Activated T-cell treated with anti-CD3 and anti-CD28 coated beads for 1 hour (primary cell): Measurements from ENCODE around the gene PPP2R5B.
A peak's percentile ranks its signal among the peaks of the same experiment; 100 is the strongest.
"Not testable (repeated sequence)": the region's sequence is repeated elsewhere in the genome, so short reads cannot be mapped to it uniquely, and the experiment has no call there.

Experiments used
- DNase-seq: peaks from one replicate; pipeline ENCODE4 v3.0.0-alpha.2; 2020; ENCODE audit warnings: low read depth

PPP2R5B gene

DNA sequence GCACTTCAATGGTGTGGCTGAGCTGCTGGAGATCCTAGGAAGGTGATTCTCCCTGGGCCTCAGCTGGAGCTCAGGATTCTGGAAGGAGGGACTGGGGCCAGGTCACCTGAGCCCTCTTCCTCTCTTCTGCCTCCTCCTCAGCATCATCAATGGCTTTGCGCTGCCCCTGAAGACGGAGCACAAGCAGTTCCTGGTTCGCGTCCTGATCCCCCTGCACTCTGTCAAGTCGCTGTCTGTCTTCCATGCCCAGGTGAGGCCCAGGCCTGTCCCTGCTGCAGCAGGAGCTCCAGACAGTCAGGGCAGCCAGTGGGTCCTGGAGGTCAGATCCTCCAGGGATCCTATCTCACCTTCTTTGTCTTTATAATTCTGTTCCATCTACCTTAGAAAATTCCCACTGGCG lies 5.9 kb downstream of the PPP2R5B start:
- DNase-seq = no peak

DNA sequence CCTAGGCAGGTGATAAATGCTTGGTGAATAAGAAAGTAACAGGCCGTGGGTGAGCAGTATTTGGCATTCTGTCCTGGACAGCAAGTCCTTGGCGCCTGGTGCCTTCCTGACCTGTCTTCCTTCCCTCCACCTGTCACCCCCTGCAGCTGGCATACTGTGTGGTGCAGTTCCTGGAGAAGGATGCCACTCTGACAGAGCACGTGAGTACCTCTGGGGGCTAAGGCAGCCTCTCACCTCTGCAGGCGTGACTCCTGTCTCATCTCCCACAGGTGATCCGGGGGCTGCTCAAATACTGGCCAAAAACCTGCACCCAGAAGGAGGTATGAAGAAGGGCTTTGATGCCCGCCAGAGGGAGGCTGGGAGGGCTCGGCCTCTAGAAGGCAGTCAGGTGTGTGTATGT lies 6.8 kb downstream of the PPP2R5B start:
- DNase-seq = no peak

DNA sequence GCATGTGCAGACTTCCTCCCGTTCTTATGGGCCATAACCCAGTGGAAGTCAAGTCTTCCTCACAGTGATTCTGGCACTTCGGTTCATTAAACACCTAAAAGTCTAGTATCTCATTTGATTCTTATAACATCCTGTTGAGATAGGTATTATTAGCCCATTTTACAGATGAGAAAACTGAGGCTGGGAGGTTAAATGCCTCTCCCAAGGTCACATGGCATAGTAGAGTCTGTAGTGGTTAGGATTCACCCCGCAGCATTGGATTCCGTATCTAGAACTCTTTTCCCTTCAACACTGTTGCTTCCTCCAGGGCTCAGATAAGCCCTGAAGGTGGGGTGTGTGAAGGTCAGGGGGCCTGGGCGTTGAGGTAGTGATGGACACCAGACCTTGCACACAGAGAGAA lies 7.8 kb downstream of the PPP2R5B start:
- DNase-seq = no peak

DNA sequence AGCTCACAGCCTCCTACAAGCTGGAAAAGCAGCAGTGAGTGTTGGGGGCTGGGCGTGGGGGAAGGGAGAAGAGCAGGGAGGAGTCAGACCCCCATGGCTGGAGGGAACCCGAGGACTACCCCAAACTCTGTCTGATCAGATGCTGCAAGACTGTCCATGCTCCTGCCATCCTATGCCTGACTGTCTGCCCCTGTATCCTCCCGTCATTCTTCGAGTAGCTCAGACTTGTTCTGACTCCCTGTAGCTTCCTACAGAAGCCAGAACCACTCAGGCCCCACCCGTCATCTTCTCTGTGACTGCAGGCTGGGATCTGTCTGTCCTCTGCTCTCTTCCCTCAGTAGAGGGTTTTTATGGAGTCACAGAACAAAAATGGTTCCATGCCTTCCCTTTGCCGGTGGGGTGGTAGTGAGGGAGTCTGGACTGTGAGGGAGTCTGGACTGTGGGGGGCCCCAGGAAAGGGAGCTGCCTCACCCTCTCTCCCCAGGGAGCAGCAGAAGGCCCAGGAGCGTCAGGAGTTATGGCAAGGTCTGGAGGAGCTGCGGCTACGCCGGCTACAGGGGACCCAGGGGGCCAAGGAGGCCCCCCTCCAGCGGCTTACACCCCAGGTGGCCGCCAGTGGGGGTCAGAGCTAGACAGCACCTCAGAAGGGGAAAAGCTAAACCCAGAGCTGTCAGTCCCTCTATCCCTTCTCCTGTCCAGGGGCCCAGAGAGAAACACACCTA lies 8.9 kb downstream of the PPP2R5B start:
- no peak for DNase-seq

DNA sequence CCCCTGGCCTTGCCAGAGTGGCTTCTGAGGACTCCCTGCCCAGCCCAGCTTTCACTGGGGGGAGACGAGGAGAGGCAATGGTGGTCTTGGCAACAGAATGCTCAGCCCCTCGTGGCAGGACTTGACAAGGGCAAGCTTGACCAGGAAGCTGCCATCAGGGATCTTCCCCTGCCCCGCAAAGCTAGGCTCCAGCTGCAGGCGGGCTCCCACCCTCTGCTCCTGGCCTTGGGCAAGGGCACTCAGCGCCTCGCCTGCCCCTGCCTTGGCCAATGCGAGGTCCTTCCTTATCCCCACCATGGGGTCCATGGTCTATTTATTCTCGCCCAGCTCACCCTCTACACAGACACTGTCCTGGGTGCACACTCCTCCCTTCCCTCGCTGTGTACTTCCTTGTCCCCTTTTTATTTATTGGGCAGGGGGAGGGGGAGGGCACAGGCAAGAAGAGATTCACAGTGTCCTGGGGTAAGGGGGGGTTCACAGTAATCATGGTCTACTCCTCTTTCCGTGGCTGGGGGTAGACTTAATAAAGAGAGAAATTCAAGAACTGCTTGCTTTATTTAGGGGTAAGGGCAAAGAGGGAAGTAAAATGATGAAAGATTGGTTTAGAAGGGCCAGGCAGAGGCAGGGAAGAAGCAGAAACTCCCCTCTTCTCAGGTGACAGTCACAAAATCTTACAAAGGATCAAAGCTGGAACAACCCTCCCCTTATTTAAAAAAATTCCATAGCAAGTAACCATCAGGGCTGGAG lies 9.6 kb downstream of the PPP2R5B start:
- no peak for DNase-seq

DNA sequence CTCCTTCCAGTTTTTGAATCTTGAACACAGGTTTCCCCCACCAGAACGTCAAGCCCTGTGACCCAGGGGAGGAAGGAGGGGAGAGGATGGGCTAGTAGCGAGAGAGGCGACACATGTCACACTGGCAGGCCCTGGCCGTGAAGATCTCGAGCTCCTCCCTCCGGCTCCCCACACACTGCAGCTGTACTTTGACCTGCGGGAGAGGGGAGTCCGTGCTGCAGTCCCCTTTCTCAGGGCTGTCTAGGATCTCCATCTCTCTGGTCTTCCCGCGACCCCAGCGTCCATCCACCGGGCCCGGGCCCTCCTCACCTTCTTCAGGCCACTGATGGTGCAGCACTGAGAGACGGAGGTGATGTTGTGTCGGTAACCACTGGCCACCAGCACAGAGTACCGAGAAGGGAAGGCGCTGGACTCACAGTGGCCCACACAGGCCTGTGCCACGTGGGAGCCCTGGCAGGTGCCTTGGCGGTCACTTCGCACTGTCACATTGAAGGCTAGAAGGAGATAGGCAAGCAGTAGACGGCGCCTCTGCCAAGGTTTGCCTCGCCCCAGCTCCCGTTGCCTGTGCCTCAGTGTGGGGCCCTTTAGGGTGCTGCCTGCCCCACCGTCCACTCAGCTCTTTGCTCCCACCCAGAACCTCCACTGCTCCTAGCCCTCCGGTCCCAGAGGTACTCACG lies 10.3 kb downstream of the PPP2R5B start:
- DNase-seq = no peak

DNA sequence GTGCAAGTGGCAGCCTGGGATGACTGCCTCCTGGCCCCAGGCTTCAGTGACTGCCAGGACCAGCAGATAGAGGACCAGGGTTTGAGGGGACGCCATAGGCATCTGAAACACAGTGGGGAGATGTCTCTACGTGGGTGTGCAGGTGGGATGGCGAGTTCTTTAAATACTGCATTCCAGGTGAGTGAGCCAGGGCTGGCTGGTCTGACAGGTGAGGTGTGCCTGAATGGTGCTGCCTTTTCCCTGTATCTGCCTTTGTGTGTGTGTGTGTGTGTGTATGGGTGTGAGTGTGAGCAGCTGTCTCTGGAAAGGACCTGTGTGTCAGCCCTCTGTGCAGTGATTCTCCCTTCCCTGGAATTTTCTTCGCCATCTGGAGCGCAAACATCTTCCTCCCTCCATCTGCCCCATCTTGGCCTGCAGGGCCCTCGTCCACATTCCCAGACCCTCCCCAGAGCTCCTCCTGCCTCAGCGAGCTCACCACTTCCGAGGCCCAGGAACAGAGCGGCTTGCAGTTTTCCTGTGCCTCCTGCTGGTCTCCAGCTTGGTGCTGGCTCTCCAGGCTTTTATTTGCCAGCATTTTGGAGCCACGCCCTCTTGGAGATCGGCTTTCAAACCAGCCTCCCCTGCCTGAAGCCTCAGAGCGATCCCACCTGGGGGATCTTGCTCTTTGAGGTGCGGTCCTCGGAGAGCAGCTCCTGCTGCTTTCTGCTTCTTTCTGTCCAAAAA lies 11.0 kb downstream of the PPP2R5B start, which contains the start of gene GPHA2:
GPHA2 (minus strand) TSS at position 535 of the 723 bp plus-strand sequence; CDS start at position 102, 433 bp downstream.
- DNase-seq = no peak

DNA sequence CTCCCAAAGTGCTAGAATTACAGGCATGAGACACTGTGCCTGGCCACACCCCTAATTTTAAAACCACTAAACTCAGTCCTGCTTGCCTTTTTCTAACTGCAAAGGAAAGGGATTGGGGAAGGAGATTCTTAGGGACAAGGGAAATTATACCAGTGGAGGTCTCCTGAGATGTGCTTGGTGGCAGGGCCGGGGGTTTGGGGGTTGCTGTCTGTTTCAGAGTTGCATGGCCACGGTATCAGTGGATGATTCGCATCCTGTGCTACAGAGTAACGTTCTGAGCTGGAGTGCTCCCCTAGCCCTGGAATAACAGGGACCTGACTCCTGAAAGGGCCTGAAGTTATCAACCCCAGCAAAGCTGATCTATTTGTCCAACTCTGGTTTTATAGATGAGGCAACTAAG lies 12.1 kb downstream of the PPP2R5B start:
- no peak for DNase-seq

DNA sequence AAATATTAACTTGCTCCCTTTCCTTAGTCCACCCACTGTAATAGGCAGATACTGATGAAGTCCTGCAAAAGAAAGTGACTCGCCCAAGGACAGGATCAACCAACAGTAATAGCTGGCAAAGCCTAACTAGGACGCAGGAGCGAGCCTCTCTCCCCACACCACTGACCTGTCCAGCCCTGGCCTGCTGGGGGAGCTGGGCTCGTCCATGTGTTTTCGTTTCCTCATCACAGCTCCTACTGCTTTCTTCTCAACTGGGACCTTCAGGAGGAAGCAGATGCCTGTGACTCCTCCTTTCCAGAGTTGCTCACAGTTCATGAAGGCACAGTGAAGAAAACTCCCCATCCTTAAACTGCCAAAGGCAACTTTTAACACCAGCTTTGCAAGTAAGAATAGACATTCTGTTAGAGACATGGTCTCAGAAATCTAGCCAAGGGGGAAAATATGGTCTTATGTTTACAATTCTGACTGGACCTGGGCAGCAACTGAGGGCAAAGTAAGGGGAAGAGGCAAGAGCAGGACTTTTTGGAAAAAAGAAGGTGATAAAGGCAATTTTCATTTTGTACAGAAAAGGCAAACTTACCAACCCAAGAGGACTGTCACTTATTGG lies 22.8 kb downstream of the PPP2R5B start:
- DNase-seq = no peak

DNA sequence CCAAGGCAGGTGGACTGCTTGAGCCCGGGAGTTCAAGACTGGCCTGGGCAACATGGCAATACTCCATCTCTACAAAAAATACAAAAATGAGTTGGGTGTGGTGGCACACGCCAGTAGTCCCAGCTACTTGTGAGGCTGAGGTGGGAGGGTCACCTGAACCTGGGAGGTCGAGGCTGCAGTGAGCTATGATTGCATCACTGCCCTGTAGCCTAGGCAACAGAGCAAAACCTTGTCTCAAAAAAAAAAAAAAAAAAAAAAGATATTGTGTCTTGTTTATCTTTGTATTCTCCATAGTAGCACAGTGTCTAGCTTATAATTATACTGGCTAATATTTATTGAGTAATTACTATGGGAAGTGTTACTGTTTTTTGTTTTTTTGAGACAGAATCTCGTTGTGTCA lies 27.0 kb downstream of the PPP2R5B start:
- DNase-seq = no peak

DNA sequence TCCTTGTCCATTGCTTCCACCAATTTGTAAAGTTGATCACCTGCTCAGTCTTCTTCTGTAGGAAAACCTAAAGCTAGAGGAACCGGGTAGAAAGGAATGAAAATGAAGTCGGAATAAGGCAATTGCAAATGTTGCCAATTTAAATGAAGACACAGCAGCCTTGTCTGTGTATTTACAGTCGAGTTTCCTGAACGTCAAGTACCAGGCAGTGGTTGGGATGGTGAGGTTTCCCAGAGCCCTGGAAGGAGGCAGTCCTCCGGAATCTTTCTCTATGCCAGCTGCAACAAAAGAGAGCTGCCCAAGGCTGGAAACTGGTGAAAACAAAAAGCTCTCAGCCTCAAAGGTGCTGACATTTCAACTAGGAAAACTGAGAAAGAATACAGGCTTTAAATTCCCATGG lies 29.7 kb downstream of the PPP2R5B start:
- DNase-seq = no peak

DNA sequence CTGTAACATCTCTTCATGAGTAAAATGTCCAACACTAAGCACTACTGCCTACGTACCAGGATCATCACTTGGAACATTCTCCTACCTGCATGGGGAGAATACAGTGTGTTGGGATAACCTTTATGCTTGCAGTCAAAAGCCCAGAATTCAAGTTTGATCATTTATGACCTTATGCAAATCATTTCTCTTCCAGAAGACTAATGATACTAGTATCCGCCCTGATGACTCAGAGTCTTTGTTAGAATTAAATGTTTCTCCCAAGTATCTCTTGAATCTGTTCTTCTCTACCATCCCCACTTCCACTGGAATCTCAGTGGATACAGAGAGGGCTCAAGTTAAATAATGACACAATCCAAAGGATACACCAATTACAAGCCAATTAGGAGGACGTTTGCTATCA lies 35.0 kb downstream of the PPP2R5B start:
- no peak for DNase-seq

DNA sequence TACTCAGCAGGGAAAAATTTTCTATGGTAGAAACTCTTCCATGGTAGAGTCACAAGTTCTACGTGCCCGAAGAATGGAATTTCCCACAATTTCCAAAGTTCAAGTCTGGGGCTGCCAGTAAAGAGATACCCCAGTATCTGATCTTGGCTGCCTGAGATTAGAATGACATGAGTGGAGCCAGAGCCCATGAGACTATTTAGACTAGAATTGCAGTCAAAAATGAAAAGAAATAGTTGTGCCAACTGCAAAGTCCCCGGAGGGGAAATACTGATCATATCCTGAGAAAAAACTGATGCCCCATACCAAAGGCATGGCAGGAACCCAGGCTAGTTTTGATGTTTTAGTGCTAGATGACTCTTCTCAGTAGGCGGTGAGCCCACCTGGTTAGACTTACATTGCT lies 36.2 kb downstream of the PPP2R5B start:
- no peak for DNase-seq

DNA sequence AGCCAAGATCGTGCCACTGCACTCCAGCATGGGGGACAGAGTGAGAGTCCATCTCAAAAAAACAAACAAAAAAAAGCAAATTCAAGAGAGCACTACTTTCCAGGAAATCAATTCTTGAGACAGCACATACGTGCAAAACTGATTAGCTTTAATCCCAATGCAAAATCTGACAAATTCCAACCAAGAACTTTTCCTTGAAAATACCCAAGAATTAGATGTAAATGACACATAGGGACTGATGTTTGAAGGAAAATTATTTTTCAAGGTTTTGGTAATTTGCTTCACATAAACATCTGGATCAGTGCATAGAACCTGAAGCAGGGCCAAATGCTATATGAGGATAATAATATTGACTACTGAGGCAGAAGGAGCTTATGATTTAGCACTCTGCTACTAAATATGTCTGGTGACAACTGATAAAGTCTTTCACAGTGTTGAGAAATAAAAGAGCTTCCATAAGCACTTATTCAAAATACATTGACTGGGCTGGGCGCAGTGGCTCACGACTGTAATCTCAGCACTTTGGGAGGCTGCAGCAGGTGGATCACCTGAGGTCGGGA lies 38.7 kb downstream of the PPP2R5B start:
- no peak for DNase-seq

DNA sequence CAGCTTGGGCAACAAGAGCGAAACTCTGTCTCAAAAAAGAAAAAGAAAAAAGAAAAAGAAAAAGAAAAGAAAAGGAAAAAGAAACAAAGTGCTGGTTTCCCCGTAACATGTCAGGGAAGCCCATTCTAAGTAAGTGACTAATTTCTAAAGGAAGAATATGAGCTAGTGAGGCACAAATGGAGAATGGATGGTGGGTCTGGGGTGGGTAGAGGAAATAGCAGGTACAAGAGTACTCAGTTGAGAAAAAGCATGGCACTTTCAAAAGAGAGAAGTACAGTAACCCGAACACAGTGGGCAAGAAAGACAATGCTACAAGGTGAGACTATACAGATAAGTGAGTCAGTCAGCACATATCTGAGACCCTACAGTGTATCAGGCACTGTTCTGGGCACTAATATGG lies 42.9 kb downstream of the PPP2R5B start:
- no peak for DNase-seq

DNA sequence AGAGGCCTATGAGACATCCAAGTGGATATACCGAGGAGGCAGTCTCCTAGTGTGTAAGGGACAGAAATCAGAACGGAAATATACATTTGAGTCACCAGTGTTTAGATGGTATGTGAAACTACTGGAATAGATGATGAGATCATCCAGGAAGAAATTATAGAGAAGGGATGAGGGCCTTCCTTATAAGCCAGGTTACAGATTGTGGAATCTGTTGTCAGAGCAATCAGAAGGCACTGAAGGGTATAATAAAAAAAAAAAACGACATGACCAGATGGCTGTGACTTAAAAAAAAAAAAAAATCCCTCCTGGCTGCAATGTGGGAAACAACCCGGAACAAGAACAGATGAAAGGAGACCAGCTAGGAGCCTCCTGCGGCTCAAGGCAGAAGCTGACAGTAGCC lies 44.7 kb downstream of the PPP2R5B start:
- no peak for DNase-seq

DNA sequence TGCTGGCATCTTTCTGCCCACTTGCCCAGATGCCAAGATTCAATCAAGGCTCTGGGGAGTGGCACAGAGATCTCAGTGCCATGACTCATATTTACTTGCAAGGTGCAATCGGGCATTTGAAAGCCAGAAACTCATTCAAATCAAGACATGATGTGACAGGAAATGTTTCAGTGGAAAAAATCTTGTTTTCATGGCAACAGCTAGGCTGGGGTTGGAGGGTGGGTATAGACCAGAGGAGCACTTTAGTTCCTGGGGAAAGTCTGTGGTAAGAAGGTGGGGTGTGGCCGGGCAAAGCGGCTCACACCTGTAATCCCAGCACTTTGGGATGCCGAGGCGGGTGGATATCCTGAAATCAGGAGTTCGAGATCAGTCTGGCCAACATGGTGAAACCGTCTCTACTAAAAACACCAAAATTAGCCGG lies 46.3 kb downstream of the PPP2R5B start:
- no peak for DNase-seq

DNA sequence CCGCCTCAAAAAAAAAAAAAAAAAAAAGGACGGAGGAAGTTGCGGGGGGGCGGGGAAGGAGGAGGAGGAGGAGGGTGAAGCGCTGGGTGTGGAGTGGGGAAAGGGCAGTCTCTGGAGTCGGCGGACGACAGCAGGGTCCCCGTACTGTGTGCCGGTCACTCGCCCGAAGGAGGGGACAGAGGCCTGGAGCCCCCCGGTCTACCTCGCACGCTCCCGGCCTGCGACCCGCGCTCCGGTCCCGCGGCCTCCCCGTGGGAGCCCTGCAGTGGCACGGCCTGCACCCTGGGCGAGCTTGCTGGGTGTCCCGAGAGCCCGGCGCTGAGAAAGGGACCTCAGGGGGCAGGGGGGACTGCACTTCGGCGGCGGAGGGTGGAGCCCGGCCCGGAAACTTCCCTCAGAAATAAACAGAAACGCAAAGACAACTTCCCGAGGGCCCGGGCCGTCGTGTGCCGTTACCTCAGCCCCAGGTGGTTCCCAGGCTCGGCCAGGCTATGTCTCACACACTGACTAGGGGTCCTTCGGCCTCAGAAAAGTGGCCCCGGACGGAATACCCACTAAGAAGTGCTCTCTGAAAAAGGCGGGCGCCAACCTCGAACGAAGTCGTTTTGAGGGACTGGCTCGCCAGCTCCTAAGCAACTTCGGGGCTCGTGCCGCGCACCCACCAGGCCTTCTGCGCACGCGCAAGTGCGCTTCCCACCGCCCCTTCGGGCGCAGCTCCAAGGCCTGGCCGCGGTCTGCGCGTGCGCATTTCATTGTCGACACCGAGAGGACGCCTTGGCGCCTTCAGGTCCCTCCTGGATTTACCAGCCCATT lies 47.1 kb downstream of the PPP2R5B start, which contains the start of gene MAJIN:
MAJIN (minus strand) TSS at position 688 of the 813 bp plus-strand sequence. CDS start 12,703 bp downstream, outside the sequence.
- peak; percentile 93 for DNase-seq

DNA sequence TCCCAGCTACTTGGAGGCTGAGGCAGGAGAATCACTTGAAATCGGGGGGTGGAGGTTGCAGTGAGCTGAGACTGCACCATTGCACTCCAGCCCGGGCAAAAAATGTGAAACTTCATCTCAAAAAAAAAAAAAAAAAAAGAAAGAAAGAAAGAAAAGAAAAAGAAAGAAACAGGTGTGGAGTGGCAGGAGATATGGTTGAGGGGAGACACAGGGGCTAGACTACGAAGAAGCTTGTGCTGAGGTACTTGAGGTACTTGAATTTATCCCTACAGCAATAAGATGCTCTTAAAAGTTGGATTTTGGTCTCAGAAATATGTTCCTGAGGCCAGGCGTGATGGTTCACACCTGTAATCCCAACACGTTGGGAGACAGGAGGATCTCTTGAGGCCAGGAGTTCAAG lies 49.6 kb downstream of the PPP2R5B start:
- DNase-seq = no peak

DNA sequence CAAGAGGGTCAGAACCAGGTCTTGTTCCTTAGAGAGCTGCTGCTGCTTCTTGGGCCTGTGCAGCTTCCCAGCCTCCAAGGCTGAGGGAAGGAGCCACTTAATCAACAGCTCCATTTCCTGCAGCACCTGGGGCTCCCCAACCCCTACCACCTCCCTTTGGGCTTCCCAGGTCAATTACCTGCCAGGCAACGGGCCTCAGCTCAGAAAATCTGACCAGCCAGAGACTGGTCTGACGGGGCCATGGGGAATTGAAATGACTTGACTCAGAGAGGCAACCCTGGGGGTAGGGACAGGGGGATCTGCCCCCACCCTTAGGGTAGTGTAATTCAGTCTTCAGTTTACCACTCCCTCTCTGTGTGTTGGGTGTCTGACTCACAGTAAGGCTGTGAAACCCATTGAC lies 52.2 kb downstream of the PPP2R5B start:
- no peak for DNase-seq

DNA sequence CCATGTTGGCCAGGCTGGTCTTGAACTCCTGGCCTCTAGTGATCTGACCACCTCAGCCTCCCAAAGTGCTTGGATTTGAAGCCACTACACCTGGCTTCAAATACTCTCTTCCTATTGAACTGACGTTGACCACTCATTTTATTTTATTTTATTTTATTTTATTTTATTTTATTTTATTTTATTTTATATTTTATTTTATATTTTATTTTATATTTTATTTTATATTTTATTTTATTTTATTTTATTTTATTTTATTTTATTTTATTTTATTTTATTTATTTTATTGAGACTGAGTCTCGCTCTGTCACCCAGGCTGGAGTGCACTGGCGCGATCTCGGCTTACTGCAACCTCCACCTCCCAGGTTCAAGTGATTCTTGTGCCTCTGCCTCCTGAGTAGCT lies 58.9 kb downstream of the PPP2R5B start:
- DNase-seq = not testable (repeated sequence)
